T-helper 22 cell (primary cell): Measurements from ENCODE around the gene SSX2B.
"Not testable (repeated sequence)": the region's sequence is repeated elsewhere in the genome, so short reads cannot be mapped to it uniquely, and the experiment has no call there.

Source experiments
- DNase-seq: peaks from one replicate; pipeline ENCODE4 v3.0.0-alpha.2; 2020; ENCODE audit warnings: low read depth

Gene SSX2B, protein sequence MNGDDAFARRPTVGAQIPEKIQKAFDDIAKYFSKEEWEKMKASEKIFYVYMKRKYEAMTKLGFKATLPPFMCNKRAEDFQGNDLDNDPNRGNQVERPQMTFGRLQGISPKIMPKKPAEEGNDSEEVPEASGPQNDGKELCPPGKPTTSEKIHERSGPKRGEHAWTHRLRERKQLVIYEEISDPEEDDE

DNA sequence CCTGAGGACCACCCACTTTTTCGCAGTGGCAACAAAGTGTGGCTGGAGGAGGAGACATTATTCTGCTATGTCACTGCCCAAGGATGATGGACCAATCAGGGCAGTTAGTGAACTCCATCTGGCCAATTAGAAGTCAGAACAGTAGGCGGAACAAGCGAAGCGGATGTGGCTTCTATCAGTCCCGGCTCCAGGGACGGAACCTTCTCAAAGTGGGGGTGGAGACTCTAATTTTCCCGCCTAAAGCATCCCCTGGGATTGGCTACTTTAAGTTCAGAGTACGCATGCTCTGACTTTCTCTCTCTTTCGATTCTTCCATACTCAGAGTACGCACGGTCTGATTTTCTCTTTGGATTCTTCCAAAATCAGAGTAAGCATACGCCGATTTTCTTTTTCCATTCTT is at the start of gene SSX2B:
Gene SSX2B (plus strand): TSS at position 301 of the 400 bp plus-strand sequence. CDS start 1,429 bp downstream, outside the sequence.
- DNase-seq: not testable (repeated sequence)

DNA sequence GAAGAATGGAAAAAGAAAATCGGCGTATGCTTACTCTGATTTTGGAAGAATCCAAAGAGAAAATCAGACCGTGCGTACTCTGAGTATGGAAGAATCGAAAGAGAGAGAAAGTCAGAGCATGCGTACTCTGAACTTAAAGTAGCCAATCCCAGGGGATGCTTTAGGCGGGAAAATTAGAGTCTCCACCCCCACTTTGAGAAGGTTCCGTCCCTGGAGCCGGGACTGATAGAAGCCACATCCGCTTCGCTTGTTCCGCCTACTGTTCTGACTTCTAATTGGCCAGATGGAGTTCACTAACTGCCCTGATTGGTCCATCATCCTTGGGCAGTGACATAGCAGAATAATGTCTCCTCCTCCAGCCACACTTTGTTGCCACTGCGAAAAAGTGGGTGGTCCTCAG is 44.0 kb upstream of the SSX2B start, which contains the start of gene SSX2:
Gene SSX2 (minus strand): TSS at position 101 of the 400 bp plus-strand sequence. CDS start 1,429 bp downstream, outside the sequence.
- not testable (repeated sequence) for DNase-seq

DNA sequence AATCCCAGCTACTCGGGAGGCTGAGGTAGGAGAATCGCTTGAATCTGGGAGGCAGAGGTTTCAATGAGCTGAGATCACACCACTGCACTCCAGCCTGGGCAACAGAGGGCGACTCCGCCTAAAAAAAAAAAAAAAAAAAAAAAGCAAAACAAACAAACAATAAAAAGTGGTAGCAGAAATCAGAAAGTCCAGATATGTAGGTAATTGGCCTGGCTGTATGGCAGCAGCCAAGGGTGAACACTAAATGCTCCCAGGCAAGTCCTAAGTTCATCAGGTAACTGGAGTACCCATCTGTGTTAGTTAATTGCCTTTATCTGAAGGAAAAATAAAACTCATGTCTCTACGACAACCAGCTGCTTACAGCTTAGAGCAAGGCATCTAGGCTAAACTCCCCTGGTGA is 14.9 kb downstream of the SSX2B start:
- not testable (repeated sequence) for DNase-seq

DNA sequence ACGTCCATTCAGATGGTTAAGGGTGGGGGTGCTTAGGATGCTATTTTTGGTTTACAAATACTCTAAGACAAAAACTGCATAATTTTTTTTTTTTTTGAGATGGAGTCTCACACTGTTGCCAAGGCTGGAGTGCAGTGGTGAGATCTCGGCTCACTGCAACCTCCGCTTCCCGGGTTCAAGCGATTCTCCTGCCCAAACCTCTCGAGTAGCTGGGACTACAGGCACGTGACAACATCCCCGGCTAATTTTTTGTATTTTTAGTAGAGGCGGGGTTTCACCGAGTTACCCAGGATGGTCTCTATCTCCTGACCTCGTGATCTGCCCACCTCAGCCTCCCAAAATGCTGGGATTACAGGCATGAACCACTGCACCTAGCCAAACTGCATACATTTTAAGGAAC is 22.5 kb downstream of the SSX2B start:
- not testable (repeated sequence) for DNase-seq

DNA sequence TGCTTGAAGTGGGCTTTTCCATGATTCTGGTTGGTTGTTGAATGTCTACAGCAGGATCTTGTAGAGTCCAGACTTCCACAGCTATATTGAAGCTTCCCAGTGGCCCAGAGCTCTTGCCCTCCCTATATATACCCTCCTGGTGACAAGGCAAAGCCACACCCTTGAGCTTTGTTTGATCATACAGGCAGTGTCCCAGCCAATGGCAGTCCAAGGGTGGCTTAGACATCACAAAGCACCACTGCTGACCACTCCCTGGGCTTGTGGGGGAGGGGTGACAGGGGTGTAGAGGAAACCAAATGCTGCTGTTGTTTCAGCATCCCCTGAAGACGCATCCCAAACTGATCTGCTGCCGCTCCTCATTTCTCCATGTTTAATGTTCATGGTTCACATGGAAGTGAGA is 46.3 kb downstream of the SSX2B start, which contains the start of gene SPANXN5:
Gene SPANXN5 (minus strand): TSS at position 101 of the 400 bp plus-strand sequence. CDS start 79 bp downstream, at position 22.
- DNase-seq: not testable (repeated sequence)

DNA sequence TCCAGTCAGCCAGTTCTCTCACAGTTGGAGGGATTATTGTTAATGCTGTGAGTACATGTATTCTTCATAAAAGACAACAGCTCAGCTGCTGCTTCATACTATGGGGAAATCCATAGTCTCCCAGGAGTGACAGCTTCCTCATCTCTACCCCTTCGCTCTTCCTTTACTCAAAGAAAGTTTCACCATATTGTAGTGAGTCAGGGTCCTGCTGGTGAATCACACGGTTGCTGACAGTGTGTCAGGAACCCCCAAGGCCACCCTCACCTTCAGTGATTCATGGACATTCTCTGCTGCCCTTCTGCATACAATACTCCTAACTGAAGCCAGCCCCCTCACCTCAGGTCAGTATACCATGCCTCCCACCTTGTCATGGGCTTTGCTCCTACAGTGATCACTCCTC is 53.8 kb downstream of the SSX2B start:
- DNase-seq: not testable (repeated sequence)
